GM19238 (cell line): Measurements from ENCODE around the gene SIRT2.
"Not testable (repeated sequence)": the region's sequence is repeated elsewhere in the genome, so short reads cannot be mapped to it uniquely, and the experiment has no call there.

Source experiments
- DNase-seq: peaks from one replicate; pipeline ENCODE4 v3.0.0; 2011; ENCODE audit warnings: low spot score; ENCODE audit not compliant: insufficient read length

SIRT2 gene

GRCh38 chr19:38869160-38869835 is 30.1 kb downstream of the SIRT2 start:
- no peak for DNase-seq

- no peak for DNase-seq
These were observed 30.9 kb downstream of the SIRT2 start for GRCh38 chr19:38868551-38868950.

- DNase-seq, result no peak
These were observed 32.1 kb downstream of the SIRT2 start for GRCh38 chr19:38867171-38867780.

GRCh38 chr19:38862321-38863059 is 36.9 kb downstream of the SIRT2 start:
- no peak for DNase-seq

- no peak for DNase-seq
These were observed 38.0 kb downstream of the SIRT2 start for GRCh38 chr19:38861368-38861767.

- DNase-seq, result not testable (repeated sequence)
These were observed 39.7 kb downstream of the SIRT2 start for GRCh38 chr19:38859631-38860204.

- DNase-seq, result no peak
These were observed 42.6 kb downstream of the SIRT2 start for GRCh38 chr19:38856813-38857212.

GRCh38 chr19:38855751-38856150 is 43.7 kb downstream of the SIRT2 start:
- not testable (repeated sequence) for DNase-seq

- not testable (repeated sequence) for DNase-seq
These were observed 44.5 kb downstream of the SIRT2 start for GRCh38 chr19:38854961-38855360.

GRCh38 chr19:38853214-38853613 is 46.2 kb downstream of the SIRT2 start:
- DNase-seq, result no peak

GRCh38 chr19:38852231-38853044 is 47.0 kb downstream of the SIRT2 start:
- no peak for DNase-seq

GRCh38 chr19:38851622-38852230 is 47.7 kb downstream of the SIRT2 start:
- DNase-seq, result peak; percentile 83

GRCh38 chr19:38850976-38851621 is 48.3 kb downstream of the SIRT2 start:
- DNase-seq, result no peak

- peak; percentile 93 for DNase-seq
These were observed 48.9 kb downstream of the SIRT2 start for GRCh38 chr19:38850436-38850975.

- DNase-seq, result peak; percentile 95
These were observed 49.5 kb downstream of the SIRT2 start, which contains the start of gene HNRNPL for GRCh38 chr19:38849860-38850435. Gene HNRNPL (minus strand): TSS chr19:38849986. CDS start chr19:38849966, 20 bp downstream.

GRCh38 chr19:38849147-38849859 is 50.1 kb downstream of the SIRT2 start:
- DNase-seq, result peak; percentile 94

GRCh38 chr19:38848299-38849146 is 50.9 kb downstream of the SIRT2 start:
- DNase-seq, result no peak

GRCh38 chr19:38846097-38846496 is 53.3 kb downstream of the SIRT2 start:
- DNase-seq, result no peak
